ENCODE data around the gene TIGD4. TPM values are rescaled to one million over a fixed set of nuclear protein-coding genes. Genes with fewer than 3 reads are reported as not detected.
A peak's percentile ranks its signal among the peaks of the same experiment; 100 is the strongest.

Gene TIGD4
- total RNA-seq: 1.6 TPM

DNA sequence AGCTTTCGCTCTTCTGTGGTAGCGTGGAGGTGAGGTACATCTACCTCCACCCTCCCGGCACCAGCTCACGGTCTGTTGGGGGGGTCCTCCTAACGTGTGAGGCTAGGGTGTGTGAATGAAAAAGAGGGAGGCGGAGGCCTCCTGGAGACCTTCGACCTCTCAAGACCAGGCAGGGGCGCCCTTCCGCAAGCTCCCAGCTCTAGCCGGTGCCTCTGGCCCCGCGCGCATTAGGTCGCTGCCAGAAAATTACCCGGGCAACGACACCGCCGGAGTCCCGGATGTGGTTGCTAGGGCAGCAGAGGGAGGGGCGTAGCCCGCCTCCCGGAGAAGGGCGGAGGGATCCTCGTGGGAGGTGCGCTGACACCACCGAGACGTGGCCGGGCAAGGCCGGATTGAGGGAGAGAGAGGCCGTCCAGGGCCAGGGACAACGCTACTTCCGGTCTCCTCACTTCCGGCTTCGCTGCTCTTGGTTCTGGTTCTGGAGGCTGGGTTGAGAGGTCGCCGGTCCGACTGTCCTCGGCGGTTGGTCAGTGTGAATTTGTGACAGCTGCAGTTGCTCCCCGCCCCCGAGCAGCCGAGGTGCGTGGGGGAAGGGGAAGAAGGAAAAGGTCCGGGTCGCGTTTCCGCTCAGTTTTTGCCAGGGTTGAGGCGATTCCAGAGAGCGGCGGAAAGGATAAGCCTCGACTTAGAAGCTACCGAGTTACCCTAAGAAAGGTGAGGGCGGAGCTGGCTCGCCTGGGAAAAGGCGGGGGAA lies at the start of gene TIGD4, which contains the start of gene ARFIP1:
TIGD4 (minus strand) TSS at position 218 of the 754 bp plus-strand sequence. CDS start 8,726 bp downstream, outside the sequence.
ARFIP1 (plus strand) TSS at position 442 of the 754 bp plus-strand sequence. CDS start 49,680 bp downstream, outside the sequence.
- DNase-seq (ENCODE audit: low spot score) (peak; percentile 99), ATAC-seq (peak; percentile 100)
- intact Hi-C loops (cut with DNase I): no loop called here

DNA sequence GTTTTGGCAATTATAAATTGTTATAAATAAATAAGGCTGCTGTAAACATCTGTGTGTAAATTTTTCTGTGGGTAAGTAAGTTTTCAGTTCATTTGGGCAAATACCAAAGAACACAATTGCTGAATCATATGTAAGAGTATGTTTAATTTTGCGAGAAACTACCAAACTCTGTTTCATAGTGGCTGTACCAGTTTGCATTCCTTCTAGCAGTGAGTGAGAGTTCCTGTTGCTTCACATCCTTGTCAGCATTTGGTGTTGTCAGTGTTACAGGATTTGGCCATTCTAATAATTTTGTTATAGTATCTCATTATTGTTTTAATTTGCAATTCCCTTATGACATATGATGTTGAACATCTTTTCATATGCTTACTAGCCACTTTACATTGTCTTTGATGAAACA lies 48.6 kb upstream of the TIGD4 start:
- DNase-seq (ENCODE audit: low spot score): no peak
- intact Hi-C loops (cut with DNase I): no loop called here
- no peak for ATAC-seq

DNA sequence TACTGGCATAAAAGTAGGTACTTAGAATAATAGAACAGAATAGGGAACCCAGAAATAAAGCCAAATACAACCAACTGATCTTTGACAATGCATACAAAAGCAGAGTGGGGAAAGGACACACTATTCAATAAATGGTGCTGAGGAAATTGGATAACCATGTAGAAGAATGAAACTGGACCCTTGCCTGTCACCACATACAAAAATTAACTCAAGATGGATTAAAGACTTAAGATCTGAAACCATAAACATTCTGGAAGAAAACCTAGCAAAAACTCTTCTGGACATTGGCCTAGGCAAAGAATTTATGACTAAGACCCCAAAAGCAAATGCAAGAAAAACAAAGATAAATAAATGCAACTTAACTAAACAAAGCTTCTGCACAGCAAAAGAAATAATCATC lies 45.8 kb upstream of the TIGD4 start:
- DNase-seq (ENCODE audit: low spot score): no peak
- intact Hi-C loops (cut with DNase I): no loop called here
- ATAC-seq: no peak

DNA sequence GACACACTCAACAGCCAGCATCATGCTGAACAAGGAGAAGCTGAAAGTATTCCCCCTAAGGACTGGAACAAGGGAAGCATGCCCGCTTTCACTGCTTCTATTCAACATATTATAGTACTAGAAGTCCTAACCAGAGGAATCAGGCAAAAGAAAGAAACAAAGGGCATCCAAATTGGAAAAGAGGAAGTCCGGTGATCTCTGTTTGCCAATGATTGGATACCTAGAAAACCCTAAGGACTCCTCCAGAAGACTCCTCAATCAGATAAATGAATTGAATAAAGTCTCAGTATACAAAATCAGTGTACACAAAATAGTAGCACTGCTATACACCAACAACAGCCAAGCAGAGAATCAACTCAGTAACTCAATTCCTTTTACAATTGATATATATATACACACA lies 45.0 kb upstream of the TIGD4 start:
- no peak for ATAC-seq
- no peak for DNase-seq (ENCODE audit: low spot score)
- intact Hi-C loops (cut with DNase I): no loop called here

DNA sequence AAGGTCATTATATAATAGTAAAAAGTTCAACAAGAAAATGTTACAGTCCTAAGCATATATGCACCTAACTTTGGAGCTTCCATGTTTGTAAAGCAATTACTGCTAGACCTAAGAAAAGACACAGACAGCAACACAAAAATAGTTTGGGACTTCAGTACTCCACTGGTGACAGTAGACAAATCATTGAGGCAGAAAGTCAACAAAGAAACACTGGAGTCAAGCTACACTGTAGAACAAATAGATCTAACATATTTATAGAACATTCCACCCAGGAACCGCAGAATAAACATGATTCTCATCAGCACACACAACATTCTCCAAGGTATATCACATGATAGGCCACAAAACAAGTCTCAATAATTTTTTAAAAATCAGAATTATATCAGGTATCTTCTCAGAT lies 42.8 kb upstream of the TIGD4 start:
- ATAC-seq (no peak), DNase-seq (ENCODE audit: low spot score) (no peak)
- intact Hi-C loops (cut with DNase I): no loop called here

DNA sequence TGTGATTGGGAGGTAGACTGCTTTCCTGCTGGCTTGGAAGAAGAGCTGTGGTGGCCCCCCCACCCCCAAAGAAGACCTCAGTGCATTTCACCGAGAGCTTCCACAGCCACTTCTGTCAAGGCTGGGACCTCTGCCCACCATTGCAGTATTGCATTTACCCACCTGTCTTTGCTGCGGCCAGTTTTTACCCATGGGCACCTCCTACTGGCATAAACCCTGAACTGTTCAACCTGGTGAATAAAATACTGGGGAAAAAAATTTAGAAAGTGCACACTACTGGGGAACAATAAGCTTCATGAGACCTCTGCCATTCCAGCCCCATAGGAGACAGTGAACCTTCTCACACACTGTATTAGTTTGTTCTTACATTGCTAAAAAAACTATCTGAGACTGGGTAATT lies 40.5 kb upstream of the TIGD4 start:
- ATAC-seq (no peak), DNase-seq (ENCODE audit: low spot score) (no peak)
- intact Hi-C loops (cut with DNase I): no loop called here

DNA sequence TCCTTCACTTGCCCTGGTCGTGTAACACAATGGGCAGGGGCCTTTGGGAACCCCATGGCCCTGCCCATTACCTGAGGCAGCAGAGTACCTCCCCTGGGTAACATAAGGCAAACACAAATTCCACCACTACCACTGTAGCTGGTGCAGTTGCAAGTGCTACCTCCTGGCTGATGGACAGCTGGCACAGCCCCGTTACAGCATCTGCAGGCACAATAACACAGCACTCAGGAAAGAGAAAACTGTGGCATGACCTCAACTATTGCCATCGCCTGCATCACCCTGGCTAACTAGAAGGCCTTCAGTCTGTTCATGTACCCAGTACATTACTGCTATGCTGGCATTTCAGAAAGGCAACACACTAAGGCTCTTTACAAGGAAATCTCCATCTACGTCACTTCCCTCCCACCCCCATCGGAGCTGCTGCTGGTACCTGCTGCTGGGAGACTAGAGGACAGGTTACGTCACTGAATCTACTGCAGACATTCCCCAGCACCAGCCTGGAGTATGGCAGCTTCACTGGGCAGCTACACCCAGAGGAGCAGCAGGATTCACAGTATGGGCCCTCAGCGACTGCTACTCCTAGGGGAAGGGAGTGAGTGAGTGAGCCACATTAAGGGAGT lies 39.6 kb upstream of the TIGD4 start:
- no peak for DNase-seq (ENCODE audit: low spot score)
- intact Hi-C loops (cut with DNase I): no loop called here
- ATAC-seq: no peak

DNA sequence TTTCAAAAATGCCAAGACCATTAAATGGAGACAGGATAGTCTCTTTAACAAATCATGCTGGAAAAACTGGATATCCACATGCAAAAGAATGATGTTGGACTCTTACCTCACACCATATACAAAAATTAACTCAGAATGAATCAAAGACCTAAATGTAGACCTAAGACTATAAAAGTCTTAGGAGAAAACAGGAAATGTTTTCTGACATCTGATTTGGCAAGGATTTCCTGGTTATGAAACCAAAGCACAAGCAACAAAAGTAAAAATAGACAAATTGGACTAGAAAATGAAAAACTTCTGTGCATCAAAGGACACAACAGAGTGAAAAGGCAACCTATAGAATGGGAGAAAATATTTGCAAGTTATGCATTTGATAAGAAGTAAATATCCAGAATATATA lies 37.8 kb upstream of the TIGD4 start:
- intact Hi-C loops (cut with DNase I): no loop called here
- ATAC-seq (no peak), DNase-seq (ENCODE audit: low spot score) (no peak)

DNA sequence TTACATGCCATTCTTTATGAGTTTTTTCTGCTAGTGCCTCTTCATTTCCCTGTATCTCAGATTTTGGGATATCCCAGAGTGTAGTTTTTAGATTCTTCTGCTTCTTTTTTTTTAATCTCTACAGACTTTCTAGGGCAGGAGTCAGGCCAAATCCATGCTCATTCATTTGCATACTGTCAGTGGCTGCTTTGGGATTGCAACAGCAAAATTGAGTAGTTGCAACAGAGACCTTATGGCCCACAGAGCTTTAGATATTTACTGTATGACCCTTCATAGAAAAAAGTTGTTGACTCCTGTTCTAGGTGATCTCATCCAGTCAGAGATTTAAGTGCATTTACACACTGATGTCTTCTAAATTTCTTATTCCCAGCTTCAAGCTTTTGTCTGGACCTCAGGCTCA lies 35.5 kb upstream of the TIGD4 start:
- DNase-seq (ENCODE audit: low spot score) (no peak), ATAC-seq (no peak)
- intact Hi-C loops (cut with DNase I): no loop called here

DNA sequence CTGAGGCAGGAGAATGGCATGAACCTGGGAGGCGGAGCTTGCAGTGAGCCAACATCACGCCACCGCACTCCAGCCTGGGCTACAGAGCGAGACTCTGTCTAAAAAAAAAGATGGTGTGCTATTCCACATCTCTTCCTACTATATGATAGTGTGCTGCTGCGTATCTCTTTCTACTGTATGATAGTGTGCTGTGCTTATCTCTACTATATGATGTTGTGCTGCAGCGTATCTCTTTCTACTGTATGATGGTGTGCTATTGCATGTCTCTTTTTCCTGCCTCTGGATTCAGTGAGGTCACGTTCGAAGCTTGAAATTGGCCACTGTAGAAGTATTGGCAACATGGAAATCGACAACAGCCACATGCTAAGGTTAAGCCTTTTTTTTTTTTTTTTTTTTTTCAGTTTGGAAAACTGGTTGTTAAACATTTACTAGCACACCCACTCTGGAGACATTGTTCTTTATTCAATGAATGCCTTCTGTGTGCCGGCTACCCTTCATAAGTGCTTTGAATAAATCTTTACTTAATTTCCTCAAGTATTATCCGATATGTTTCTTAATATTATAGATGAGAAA lies 31.3 kb upstream of the TIGD4 start:
- ATAC-seq (no peak), DNase-seq (ENCODE audit: low spot score) (no peak)
- intact Hi-C loops (cut with DNase I): no loop called here

DNA sequence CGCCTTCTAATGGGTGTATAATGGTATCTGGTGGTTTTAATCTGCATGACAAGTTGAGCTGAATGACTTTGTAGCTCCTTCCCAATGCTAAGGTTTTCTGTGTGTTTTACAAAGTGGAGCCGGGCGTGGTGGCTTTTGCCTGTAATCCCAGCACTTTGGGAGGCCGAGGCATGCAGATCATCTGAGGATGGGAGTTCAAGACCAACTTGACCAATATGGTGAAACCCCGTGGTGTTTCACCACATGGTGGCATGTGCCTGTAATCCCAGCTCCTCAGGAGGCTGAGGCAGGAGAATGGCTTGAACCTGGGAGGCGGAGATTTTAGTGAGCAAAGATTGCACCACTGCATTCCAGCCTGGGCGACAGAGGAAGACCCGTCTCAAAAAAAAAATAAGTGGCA lies 29.1 kb upstream of the TIGD4 start:
- ATAC-seq (no peak), DNase-seq (ENCODE audit: low spot score) (no peak)
- intact Hi-C loops (cut with DNase I): no loop called here

DNA sequence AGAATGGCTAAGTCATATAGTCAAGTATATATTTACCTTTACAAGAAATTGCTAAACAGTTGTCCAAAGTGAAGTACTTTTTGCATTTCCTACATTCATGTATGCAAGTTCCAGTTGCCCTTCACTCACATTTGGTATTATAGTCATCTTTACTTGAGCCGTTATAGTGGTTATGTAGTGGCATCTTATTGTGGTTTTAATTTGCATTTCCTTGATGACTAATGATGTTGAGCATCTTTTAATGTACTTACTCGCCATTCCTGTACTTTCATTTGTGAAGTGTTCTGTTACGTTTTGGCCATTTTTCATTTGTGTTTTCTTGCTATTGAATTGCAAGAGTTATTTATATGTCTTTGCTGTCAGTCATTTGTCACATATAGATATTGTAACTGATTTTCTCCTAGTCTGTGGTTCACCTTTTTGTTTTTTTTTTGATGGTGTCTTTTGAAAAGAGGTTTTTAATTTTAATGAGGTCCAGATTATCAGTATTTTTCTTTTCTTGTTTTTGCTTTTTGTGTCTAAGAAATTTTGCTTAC lies 27.8 kb upstream of the TIGD4 start:
- DNase-seq (ENCODE audit: low spot score) (no peak), ATAC-seq (no peak)
- intact Hi-C loops (cut with DNase I): no loop called here

DNA sequence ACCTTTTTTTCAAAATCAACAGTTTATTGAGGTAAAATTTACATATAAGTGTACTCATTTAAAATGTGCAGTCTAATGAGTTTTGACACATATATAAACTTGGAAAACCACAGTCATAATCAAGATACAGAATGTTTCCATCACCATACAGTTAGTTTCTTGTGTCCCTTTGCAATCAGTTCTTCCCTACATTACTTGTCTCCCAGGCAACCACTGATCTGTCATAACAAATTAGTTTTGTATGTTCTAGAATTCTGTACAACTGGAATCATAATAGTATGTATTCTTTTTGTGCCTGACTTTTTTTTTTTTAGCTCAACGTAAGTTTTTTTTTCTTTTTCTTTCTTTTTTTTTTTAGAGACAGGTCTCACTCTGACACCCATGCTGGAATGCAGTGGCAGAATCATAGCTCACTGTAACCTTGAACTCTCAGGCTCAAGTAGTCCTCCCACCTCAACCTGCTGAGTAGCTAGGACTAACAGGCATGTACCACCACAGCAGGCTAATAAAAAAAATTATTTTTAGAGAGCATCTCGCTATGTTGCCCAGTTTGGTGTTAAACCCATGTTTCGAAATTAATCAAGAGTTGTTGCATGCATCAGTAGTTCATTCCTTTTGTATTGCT lies 27.1 kb upstream of the TIGD4 start:
- DNase-seq (ENCODE audit: low spot score): no peak
- intact Hi-C loops (cut with DNase I): no loop called here
- no peak for ATAC-seq

DNA sequence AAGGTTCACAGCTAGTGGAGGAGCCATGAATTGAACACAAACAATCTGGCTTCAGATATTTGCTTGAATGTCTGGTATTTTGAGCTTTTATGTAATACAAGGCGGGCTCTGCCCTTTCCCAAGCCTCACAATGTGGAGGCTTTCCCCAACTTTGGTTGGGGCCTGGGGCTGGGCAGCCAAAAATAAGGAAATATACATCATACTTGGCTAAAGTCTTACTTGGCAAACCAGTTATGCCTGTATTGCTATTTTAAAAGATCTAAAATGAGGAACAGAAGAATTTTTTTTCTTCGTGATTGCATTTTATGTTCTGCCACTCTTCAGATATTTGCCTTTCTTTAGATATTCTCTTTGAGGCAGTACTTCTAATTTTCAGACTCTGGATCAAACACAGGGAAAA lies 26.3 kb upstream of the TIGD4 start:
- no peak for DNase-seq (ENCODE audit: low spot score)
- intact Hi-C loops (cut with DNase I): no loop called here
- no peak for ATAC-seq

DNA sequence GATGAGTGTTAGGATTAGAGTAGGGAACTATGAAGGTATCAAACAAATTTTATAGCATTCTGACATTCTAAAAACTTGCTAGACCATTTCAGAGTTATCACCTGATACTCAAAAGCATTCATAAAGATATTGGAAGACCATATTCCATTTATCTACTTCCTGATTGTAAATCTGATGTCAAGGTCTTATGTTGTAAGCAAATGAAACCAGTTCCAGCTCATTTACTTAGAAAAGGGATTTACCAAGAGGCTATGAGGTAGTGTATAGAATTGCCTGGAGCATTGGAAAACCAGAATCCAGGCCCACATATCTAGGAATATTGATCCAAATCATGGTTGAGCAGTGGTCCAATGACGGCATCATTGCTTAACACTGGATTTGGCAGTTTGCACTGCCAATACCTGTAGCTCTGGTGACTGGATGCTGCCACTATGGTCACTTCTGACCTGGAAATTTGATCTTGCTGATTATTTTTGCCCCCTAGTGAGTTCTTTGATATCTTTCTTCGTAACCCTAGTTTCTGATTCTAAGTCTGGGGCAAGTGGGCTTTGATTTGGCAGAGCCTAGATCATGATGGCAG lies 25.6 kb upstream of the TIGD4 start:
- no peak for ATAC-seq
- intact Hi-C loops (cut with DNase I): no loop called here
- no peak for DNase-seq (ENCODE audit: low spot score)

DNA sequence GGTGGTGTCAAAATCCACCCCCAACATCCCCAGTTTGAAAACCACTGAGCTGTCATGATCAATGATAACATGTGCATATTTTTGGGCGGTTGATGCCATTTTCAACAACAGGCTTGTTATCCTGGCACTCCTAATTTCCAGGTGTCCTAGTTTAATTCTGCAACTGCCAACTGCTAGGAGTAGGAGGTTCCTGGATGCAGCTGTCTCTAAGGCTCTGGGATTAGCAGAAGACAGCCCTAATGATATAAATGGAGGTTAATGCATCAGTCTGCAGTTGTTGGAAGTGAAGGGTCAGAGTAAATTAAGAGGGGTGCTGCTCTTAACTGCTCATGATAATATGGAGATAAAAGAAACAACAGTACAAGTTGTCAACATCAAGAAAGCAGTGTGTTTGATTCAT lies 24.0 kb upstream of the TIGD4 start:
- intact Hi-C loops (cut with DNase I): no loop called here
- no peak for ATAC-seq
- no peak for DNase-seq (ENCODE audit: low spot score)

DNA sequence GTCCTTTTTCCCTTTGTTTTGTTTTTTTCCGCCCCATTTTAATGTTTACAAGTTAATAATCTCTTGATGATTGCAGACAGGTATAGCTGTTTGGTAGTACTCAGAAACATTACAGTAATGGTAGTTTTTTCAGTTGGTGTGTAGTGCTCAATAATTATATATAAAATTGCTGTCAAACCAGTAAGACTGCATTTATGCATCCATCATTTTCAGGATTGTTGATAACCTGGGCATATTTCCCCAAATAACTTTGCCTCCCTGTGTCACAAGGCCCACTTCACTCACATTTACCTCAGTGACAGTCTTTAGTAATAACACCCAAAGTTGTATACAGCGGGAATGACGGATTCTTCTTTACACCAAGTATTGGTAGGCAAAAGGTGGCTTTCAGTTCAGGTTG lies 16.4 kb upstream of the TIGD4 start:
- no peak for DNase-seq (ENCODE audit: low spot score)
- intact Hi-C loops (cut with DNase I): no loop called here

DNA sequence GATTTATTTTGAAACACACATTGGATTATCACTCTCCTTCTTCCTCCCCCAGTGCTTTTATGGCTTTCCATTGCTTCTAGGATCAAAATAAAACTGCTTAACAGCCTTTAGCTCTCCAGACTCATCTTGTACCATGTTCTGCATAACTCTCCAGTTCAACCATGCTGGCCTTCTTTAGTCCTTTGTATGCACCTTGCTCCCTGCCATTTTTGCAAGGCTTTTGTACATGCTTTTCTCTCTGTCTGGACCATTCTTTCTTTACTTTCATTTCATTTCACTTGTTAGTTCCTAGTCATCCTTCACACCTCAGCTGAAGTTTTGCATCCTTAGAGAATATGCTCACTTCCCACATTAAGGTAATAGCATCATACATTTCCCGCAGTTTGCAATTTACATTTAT lies 7.1 kb upstream of the TIGD4 start:
- intact Hi-C loops (cut with DNase I): no loop called here
- no peak for ATAC-seq

More for the DNA sequence above, 16.4 kb upstream of the TIGD4 start:
- no peak for ATAC-seq

More for the DNA sequence above, 7.1 kb upstream of the TIGD4 start:
- DNase-seq (ENCODE audit: low spot score): no peak
